GM18520 (cell line): ENCODE data around the gene ASTN1.

Experiments used
- ATAC-seq: cut with Tn5 transposase; IDR thresholded peaks from one replicate; pipeline ENCODE4 v1.9.1; 2021; ENCODE audit not compliant: unreplicated experiment

Gene ASTN1

GRCh38 chr1:176994931-176995596, 169.4 kb downstream of the ASTN1 start:
- no peak for ATAC-seq

- ATAC-seq: no peak
Measured at GRCh38 chr1:176993587-176993986, 170.9 kb downstream of the ASTN1 start.

GRCh38 chr1:176989754-176990153, 174.8 kb downstream of the ASTN1 start:
- ATAC-seq: no peak

- ATAC-seq: no peak
Measured at GRCh38 chr1:176989023-176989422, 175.5 kb downstream of the ASTN1 start.

GRCh38 chr1:176987016-176987415, 177.5 kb downstream of the ASTN1 start:
- ATAC-seq: no peak

- no peak for ATAC-seq
Measured at GRCh38 chr1:176983731-176984130, 180.8 kb downstream of the ASTN1 start.

- no peak for ATAC-seq
Measured at GRCh38 chr1:176976771-176977170, 187.7 kb downstream of the ASTN1 start.

GRCh38 chr1:176976225-176976624, 188.3 kb downstream of the ASTN1 start:
- ATAC-seq: no peak

- no peak for ATAC-seq
Measured at GRCh38 chr1:176964687-176965086, 199.8 kb downstream of the ASTN1 start.

- ATAC-seq: no peak
Measured at GRCh38 chr1:176963181-176963580, 201.3 kb downstream of the ASTN1 start.

- ATAC-seq: no peak
Measured at GRCh38 chr1:176961678-176962077, 202.8 kb downstream of the ASTN1 start.

- ATAC-seq: no peak
Measured at GRCh38 chr1:176959191-176959820, 205.2 kb downstream of the ASTN1 start.

GRCh38 chr1:176957603-176958002, 206.9 kb downstream of the ASTN1 start:
- no peak for ATAC-seq

GRCh38 chr1:176954242-176954641, 210.3 kb downstream of the ASTN1 start:
- ATAC-seq: no peak

GRCh38 chr1:176950736-176951324, 213.7 kb downstream of the ASTN1 start:
- no peak for ATAC-seq

GRCh38 chr1:176949033-176949662, 215.4 kb downstream of the ASTN1 start:
- no peak for ATAC-seq

GRCh38 chr1:176944606-176945005, 219.9 kb downstream of the ASTN1 start:
- no peak for ATAC-seq

- ATAC-seq: no peak
Measured at GRCh38 chr1:176943783-176944182, 220.7 kb downstream of the ASTN1 start.

- ATAC-seq: no peak
Measured at GRCh38 chr1:176942346-176942745, 222.2 kb downstream of the ASTN1 start.

- no peak for ATAC-seq
Measured at GRCh38 chr1:176939993-176940392, 224.5 kb downstream of the ASTN1 start.

GRCh38 chr1:176938375-176938774, 226.1 kb downstream of the ASTN1 start:
- no peak for ATAC-seq

- ATAC-seq: no peak
Measured at GRCh38 chr1:176934370-176934769, 230.1 kb downstream of the ASTN1 start.
